Measurements from ENCODE around the gene TMEM232. TPM values are rescaled to one million over a fixed set of nuclear protein-coding genes. Genes with fewer than 3 reads are reported as not detected.

Gene TMEM232
- total RNA-seq, 1 donor, result 1.4 TPM

DNA sequence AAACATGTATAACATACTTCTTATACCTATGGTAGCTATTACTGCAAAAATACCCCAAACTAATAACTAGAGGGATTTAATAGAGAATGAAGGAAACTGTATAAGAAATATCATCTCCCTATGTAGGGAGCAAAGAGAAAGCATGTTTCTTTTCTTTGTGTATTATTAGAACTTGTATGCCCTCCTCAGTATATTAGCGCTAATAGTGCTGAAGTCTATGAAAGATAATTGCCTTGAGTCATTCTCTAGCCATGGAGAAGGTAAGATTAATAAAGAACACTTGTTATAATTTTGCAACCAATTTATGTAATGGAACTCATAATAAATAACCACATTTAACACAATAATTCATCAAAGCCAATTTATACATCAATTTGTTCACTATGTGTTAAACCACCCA lies 329.2 kb downstream of the TMEM232 start:
- DNase-seq (ENCODE audit: insufficient read length, low spot score, missing footprints), result no peak
- Histone ChIP-seq H3K4me1 (ENCODE audit: insufficient read depth, low read length) (no peaks in the 10 kb centered on the region), H4K20me1 (ENCODE audit: insufficient read depth, low read length) (no peaks in the 10 kb centered on the region), H3K9me3 (ENCODE audit: low read depth, low read length) (no peaks in the 10 kb centered on the region), H3K79me2 (ENCODE audit: insufficient read depth, low read length) (no peaks in the 10 kb centered on the region), H3K4me3 (ENCODE audit: insufficient read depth, low read length) (no peak overlapping the region), H3K27me3 (ENCODE audit: insufficient read depth, low read length) (no peaks in the 10 kb centered on the region), H3K36me3 (ENCODE audit: insufficient read depth, low read length) (no peaks in the 10 kb centered on the region), H3K4me2 (ENCODE audit: insufficient read depth, low read length) (no peak overlapping the region), H3K27ac (ENCODE audit: low read depth, low read length) (no peak overlapping the region), H2AFZ (ENCODE audit: low read length) (no peak overlapping the region)
- TF ChIP-seq, protein P1, sequence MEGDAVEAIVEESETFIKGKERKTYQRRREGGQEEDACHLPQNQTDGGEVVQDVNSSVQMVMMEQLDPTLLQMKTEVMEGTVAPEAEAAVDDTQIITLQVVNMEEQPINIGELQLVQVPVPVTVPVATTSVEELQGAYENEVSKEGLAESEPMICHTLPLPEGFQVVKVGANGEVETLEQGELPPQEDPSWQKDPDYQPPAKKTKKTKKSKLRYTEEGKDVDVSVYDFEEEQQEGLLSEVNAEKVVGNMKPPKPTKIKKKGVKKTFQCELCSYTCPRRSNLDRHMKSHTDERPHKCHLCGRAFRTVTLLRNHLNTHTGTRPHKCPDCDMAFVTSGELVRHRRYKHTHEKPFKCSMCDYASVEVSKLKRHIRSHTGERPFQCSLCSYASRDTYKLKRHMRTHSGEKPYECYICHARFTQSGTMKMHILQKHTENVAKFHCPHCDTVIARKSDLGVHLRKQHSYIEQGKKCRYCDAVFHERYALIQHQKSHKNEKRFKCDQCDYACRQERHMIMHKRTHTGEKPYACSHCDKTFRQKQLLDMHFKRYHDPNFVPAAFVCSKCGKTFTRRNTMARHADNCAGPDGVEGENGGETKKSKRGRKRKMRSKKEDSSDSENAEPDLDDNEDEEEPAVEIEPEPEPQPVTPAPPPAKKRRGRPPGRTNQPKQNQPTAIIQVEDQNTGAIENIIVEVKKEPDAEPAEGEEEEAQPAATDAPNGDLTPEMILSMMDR (IDR thresholded peaks at IDR 0.05; ENCODE audit: extremely low read depth, low read depth, low read length), result no peak

DNA sequence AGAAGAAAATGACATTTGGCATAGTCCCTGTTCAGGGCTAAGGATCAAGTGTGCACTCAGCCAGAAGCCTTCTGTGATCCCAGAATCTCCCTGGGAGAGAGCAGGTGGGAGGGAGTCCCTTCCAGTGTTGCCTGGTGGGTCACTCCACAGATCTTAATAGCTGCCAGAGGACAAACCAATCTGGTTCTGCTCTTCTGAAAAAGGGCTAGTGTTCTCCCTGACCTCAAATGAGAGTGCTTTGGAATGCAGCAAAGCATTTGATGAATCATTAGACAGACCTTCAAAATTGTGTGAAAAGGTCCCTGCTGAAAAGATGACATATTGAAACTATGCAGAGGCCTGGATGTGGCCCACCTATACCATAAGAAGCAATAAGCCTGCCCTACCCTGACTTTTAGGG lies 339.7 kb downstream of the TMEM232 start:
- no peak overlapping the region for H3K4me3 ChIP-seq (ENCODE audit: insufficient read depth, low read length)
- DNase-seq (ENCODE audit: insufficient read length, low spot score, missing footprints), result no peak

DNA sequence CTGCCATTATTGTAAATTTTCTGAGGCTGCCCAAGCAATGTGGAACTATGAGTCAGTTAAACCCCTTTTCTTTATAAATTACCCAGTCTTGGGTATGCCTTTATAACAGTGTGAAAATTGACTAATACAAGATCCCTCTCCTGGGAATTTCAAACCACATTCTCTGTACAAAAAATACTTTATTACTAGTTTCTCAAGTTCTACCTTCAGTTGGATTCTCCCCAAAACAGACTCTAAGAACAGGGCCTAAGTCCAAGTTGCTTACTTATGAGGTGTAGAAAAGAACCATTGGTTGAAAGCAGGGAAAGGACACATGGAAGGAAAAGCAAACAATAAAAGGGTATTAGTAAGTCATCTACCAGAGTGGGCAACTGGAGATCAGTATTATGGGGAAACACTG lies 343.2 kb downstream of the TMEM232 start:
- no peak overlapping the region for H3K4me2 ChIP-seq (ENCODE audit: insufficient read depth, low read length)

More for the DNA sequence above, 339.7 kb downstream of the TMEM232 start:
- no peak overlapping the region for H3K4me2 ChIP-seq (ENCODE audit: insufficient read depth, low read length)
- TF ChIP-seq, protein P1 (IDR thresholded peaks at IDR 0.05; ENCODE audit: extremely low read depth, low read depth, low read length), result no peak
- no peak overlapping the region for H3K27ac ChIP-seq (ENCODE audit: low read depth, low read length)
- no peaks in the 10 kb centered on the region for H3K4me1 ChIP-seq (ENCODE audit: insufficient read depth, low read length)
- no peaks in the 10 kb centered on the region for H3K27me3 ChIP-seq (ENCODE audit: insufficient read depth, low read length)
- H4K20me1 ChIP-seq (ENCODE audit: insufficient read depth, low read length), result no peaks in the 10 kb centered on the region
- H3K79me2 ChIP-seq (ENCODE audit: insufficient read depth, low read length), result no peaks in the 10 kb centered on the region
- no peaks in the 10 kb centered on the region for H3K9me3 ChIP-seq (ENCODE audit: low read depth, low read length)
- H2AFZ ChIP-seq (ENCODE audit: low read length), result no peak overlapping the region
- no peaks in the 10 kb centered on the region for H3K36me3 ChIP-seq (ENCODE audit: insufficient read depth, low read length)

DNA sequence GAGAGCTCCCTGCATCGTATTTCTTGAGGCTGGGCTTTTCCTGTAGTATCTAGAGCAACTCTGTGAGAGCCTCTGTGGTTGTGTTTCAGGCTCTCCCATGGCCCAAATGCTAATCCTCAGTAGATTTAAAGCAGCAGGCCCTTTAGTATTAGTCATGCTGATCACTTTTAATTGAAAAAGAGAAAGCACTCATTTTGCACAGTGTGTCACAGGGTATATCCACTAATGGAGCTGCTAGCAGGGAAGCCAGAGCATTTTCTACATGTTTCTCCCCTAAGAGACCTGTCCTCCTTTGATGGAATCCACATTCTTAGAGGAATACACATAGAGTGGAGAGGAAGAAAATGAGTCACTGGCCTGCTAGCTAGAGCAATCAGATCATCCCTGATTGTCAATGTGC lies 348.5 kb downstream of the TMEM232 start:
- DNase-seq (ENCODE audit: insufficient read length, low spot score, missing footprints), result no peak
- Histone ChIP-seq H3K27ac (ENCODE audit: low read depth, low read length) (no peak overlapping the region), H3K9me3 (ENCODE audit: low read depth, low read length) (no peaks in the 10 kb centered on the region), H4K20me1 (ENCODE audit: insufficient read depth, low read length) (no peaks in the 10 kb centered on the region), H3K4me3 (ENCODE audit: insufficient read depth, low read length) (no peak overlapping the region), H3K36me3 (ENCODE audit: insufficient read depth, low read length) (no peaks in the 10 kb centered on the region), H2AFZ (ENCODE audit: low read length) (no peak overlapping the region), H3K4me2 (ENCODE audit: insufficient read depth, low read length) (no peak overlapping the region), H3K27me3 (ENCODE audit: insufficient read depth, low read length) (no peaks in the 10 kb centered on the region), H3K4me1 (ENCODE audit: insufficient read depth, low read length) (peaks cover 3% of the 10 kb centered on the region), H3K79me2 (ENCODE audit: insufficient read depth, low read length) (no peaks in the 10 kb centered on the region)
- TF ChIP-seq, protein P1 (IDR thresholded peaks at IDR 0.05; ENCODE audit: extremely low read depth, low read depth, low read length), result no peak

More for the DNA sequence above, 343.2 kb downstream of the TMEM232 start:
- H3K27ac ChIP-seq (ENCODE audit: low read depth, low read length), result no peak overlapping the region
- no peaks in the 10 kb centered on the region for H3K4me1 ChIP-seq (ENCODE audit: insufficient read depth, low read length)
- no peak for DNase-seq (ENCODE audit: insufficient read length, low spot score, missing footprints)
- no peaks in the 10 kb centered on the region for H3K9me3 ChIP-seq (ENCODE audit: low read depth, low read length)
- no peaks in the 10 kb centered on the region for H3K36me3 ChIP-seq (ENCODE audit: insufficient read depth, low read length)
- H2AFZ ChIP-seq (ENCODE audit: low read length), result no peak overlapping the region
- TF ChIP-seq, protein P1 (IDR thresholded peaks at IDR 0.05; ENCODE audit: extremely low read depth, low read depth, low read length), result no peak
- no peak overlapping the region for H3K4me3 ChIP-seq (ENCODE audit: insufficient read depth, low read length)
- no peaks in the 10 kb centered on the region for H3K79me2 ChIP-seq (ENCODE audit: insufficient read depth, low read length)
- H3K27me3 ChIP-seq (ENCODE audit: insufficient read depth, low read length), result no peaks in the 10 kb centered on the region
- H4K20me1 ChIP-seq (ENCODE audit: insufficient read depth, low read length), result no peaks in the 10 kb centered on the region

Data from osteoblast (primary cell).